ENCODE results near the gene OR5V1.

The OR5V1 gene

GRCh38 chr6:29368765-29369164 is at the start of gene OR5V1:
TSS of gene OR5V1 (minus strand) at chr6:29368865. CDS start at chr6:29356195, 12,670 bp downstream.
- TF ChIP-seq CTCF (conservative IDR thresholded peaks at IDR 0.05): no peak

GRCh38 chr6:29414588-29414987 is 45.9 kb upstream of the OR5V1 start, which contains the start of gene OR12D1:
TSS of gene OR12D1 (plus strand) at chr6:29414928.
- no peak within 1 kb of the TSS for H3K27ac ChIP-seq
- TF ChIP-seq CTCF (conservative IDR thresholded peaks at IDR 0.05): peak; percentile 96

More at GRCh38 chr6:29368765-29369164, at the start of gene OR5V1:
- no peak within 1 kb of the TSS for H3K27ac ChIP-seq

- no peak for TF ChIP-seq CTCF (conservative IDR thresholded peaks at IDR 0.05)
- H3K27ac ChIP-seq: no peak overlapping the region
Observed at GRCh38 chr6:29403801-29404200, 35.1 kb upstream of the OR5V1 start.

- no peak overlapping the region for H3K27ac ChIP-seq
- no peak for TF ChIP-seq CTCF (conservative IDR thresholded peaks at IDR 0.05)
Observed at GRCh38 chr6:29399525-29399924, 30.9 kb upstream of the OR5V1 start.

- H3K27ac ChIP-seq: no peak within 1 kb of the TSS
- TF ChIP-seq CTCF (conservative IDR thresholded peaks at IDR 0.05): no peak
Observed at GRCh38 chr6:29395331-29395730, 26.7 kb upstream of the OR5V1 start, which contains the start of gene OR12D2. TSS of gene OR12D2 (plus strand) at chr6:29395631. CDS start at chr6:29396700, 1,069 bp downstream.

GRCh38 chr6:29388533-29388932 is 19.9 kb upstream of the OR5V1 start:
- no peak overlapping the region for H3K27ac ChIP-seq
- no peak for TF ChIP-seq CTCF (conservative IDR thresholded peaks at IDR 0.05)

- H3K27ac ChIP-seq: no peak overlapping the region
- peak; percentile 36 for TF ChIP-seq CTCF (conservative IDR thresholded peaks at IDR 0.05)
Observed at GRCh38 chr6:29376003-29376402, 7.3 kb upstream of the OR5V1 start.

All from VCaP (cell line).